ENCODE data around the gene IFNL3. TPM values are rescaled to one million over a fixed set of nuclear protein-coding genes. Genes with fewer than 3 reads are reported as not detected.

Gene IFNL3
- total RNA-seq, 1 experiment from 2014 or later: not detected

DNA sequence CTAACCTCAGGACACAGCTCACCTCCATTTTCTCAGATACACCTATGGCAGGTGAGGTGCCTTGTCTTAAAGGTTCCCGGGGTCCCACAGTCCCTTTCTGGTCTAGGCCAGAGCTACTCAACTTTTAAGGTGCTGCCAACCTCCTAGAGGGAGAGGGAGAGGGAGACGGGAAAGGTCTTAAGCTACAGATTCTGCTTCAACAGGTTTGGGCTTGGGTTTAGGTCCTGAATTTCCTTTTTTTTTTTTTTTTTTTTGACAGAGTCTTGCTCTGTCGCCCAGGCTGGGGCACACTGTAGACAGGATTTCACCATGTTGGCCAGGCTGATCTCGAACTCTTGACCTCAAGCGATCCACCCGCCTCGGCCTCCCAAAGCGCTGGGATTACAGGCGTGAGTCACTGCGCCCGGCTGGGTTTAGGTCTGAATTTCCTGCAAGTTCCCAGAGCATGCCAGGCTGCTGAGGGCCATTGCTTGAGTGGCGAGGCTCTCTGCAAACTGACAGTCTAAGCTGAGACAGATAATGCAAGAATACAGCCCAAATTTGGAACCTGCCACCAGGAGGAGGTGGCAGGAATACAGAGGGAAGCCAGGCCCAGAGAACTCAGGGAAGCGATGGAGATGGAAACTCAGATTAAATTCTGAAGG lies 33.0 kb downstream of the IFNL3 start:
- Histone ChIP-seq H3K9me3 (ENCODE audit: low read length) (no peaks in the 10 kb centered on the region), H3K27me3 (ENCODE audit: low read length) (no peaks in the 10 kb centered on the region), H3K4me3 (ENCODE audit: low read length) (no peak overlapping the region), H3K4me2 (ENCODE audit: low read length) (no peak overlapping the region), H3K36me3 (ENCODE audit: low read depth, low read length) (no peaks in the 10 kb centered on the region; the same call in 1 of the 2 replicates), H4K20me1 (ENCODE audit: low read length) (no peaks in the 10 kb centered on the region), H3K27ac (ENCODE audit: low read length) (no peak overlapping the region), H3K9me2 (replicated peaks; ENCODE audit: low read length) (no peaks in the 10 kb centered on the region), H3F3A (ENCODE audit: low read length, unreplicated experiment) (no peaks in the 10 kb centered on the region), H3K9ac (ENCODE audit: low read length) (no peak overlapping the region), H3K4me1 (ENCODE audit: insufficient read depth, low read length) (no peaks in the 10 kb centered on the region), H3K79me2 (ENCODE audit: low read length) (no peaks in the 10 kb centered on the region), H2AFZ (ENCODE audit: low read length) (no peak overlapping the region)
- ATAC-seq: no peak
- BruUV-seq (replicated peaks): no TSS peak
- DNase-seq: no peak
- intact Hi-C loops (cut with micrococcal nuclease): loop anchor here (5.0 kb wide), 1 partner anchor 115 kb away; no protein-coding TSS in a partner anchor
- TF ChIP-seq EZH2phosphoT487 (IDR thresholded peaks at IDR 0.05; ENCODE audit: borderline replicate concordance, low read length) (no peak), EZH2 (IDR thresholded peaks at IDR 0.05; ENCODE audit: low read length, unreplicated experiment) (no peak), CTCF (conservative IDR thresholded peaks at IDR 0.05; ENCODE audit: low read depth, low read length) (no peak)
- CTCF ChIA-PET: interaction anchor here (0.6 kb wide), 1 partner anchor 90 kb away, joined by 5 read pairs; no protein-coding TSS in a partner anchor
- POLR2A ChIA-PET (ENCODE audit: unreplicated experiment): no interaction called here

DNA sequence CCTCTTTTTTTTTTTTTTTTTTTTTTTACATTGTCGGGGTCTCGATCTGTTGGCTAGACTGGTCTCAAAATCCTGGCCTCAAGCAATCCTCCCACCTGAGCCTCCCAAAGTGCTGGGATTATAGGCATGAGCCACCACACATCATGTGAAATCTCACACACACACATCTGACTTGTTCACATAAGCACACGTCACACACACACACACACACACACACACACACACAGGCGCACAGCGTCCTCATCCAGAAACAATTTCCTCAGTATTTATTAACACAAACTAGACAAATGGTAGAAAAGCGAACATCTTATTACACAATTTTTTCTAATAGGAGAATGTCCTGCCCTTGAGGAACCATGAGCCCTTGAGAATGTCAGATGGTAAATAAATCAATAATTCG lies 35.6 kb downstream of the IFNL3 start:
- Histone ChIP-seq H3K9me3 (ENCODE audit: low read length) (no peaks in the 10 kb centered on the region), H2AFZ (ENCODE audit: low read length) (no peak overlapping the region)

More for the DNA sequence above, 35.6 kb downstream of the IFNL3 start:
- Histone ChIP-seq H3K36me3 (ENCODE audit: low read depth, low read length) (no peaks in the 10 kb centered on the region; the same call in 1 of the 2 replicates), H3K27me3 (ENCODE audit: low read length) (no peaks in the 10 kb centered on the region), H3F3A (ENCODE audit: low read length, unreplicated experiment) (no peaks in the 10 kb centered on the region), H3K79me2 (ENCODE audit: low read length) (no peaks in the 10 kb centered on the region), H4K20me1 (ENCODE audit: low read length) (no peaks in the 10 kb centered on the region), H3K9ac (ENCODE audit: low read length) (no peak overlapping the region), H3K4me2 (ENCODE audit: low read length) (no peak overlapping the region), H3K4me3 (ENCODE audit: low read length) (no peak overlapping the region), H3K4me1 (ENCODE audit: insufficient read depth, low read length) (no peaks in the 10 kb centered on the region), H3K27ac (ENCODE audit: low read length) (no peak overlapping the region), H3K9me2 (replicated peaks; ENCODE audit: low read length) (no peaks in the 10 kb centered on the region)
- no peak for TF ChIP-seq CTCF (conservative IDR thresholded peaks at IDR 0.05; ENCODE audit: low read depth, low read length)
- CTCF ChIA-PET: no interaction called here
- BruUV-seq (replicated peaks): no TSS peak
- POLR2A ChIA-PET (ENCODE audit: unreplicated experiment): no interaction called here
- intact Hi-C loops (cut with micrococcal nuclease): no loop called here
- ATAC-seq (no peak), DNase-seq (no peak)

Data from PC-3 (cell line).